Epithelial cell of esophagus (primary cell): ENCODE results near the gene DNAJC5G.

Source experiments
- DNase-seq: peaks from one replicate; pipeline ENCODE4 v3.0.0; 2010; ENCODE audit warnings: low read depth
- H3K4me3 ChIP-seq: 2 replicates; pipeline ENCODE4 v1.5.1; 2011; ENCODE audit warnings: mild to moderate bottlenecking, low read length, control low read depth
- TF ChIP-seq, protein P1 (sequence below): IDR thresholded peaks from 2 replicates; pipeline ENCODE4 v1.5.1; 2011; ENCODE audit warnings: low read depth, mild to moderate bottlenecking, low read length, control low read depth, inconsistent platforms; ENCODE audit not compliant: insufficient read depth; ENCODE audit errors: missing control alignments

Gene DNAJC5G

DNA sequence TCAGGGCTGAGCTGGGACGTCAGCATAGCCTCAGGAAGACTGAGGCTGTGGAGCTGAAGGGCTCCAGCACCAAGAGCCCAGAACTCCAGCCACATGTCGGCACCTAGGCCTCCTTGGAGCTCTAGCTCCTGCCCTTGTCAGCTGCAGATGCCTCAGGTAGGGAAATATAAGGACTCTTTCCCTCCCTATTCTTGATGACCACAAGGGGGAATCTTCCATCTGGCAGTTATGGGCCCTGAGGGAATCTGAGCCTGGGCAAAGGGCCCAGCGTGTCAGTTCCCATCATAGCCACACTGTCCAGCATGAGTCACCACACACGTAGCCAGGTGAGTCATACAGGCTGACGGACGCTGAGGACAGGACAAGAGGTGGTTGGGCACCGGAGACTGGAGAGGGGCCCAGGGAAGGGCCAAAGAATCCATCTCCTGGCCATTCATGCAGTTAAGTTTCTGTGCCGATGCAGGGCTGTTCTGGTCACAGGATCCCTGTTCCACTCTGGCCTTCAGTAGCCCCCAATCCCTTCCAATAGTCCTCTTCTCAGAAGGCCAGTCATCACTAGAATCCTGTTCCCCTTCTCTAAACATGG lies 45.8 kb downstream of the DNAJC5G start:
- H3K4me3 ChIP-seq, result no peak overlapping the region
- DNase-seq, result peak; percentile 98
- TF ChIP-seq, protein P1, sequence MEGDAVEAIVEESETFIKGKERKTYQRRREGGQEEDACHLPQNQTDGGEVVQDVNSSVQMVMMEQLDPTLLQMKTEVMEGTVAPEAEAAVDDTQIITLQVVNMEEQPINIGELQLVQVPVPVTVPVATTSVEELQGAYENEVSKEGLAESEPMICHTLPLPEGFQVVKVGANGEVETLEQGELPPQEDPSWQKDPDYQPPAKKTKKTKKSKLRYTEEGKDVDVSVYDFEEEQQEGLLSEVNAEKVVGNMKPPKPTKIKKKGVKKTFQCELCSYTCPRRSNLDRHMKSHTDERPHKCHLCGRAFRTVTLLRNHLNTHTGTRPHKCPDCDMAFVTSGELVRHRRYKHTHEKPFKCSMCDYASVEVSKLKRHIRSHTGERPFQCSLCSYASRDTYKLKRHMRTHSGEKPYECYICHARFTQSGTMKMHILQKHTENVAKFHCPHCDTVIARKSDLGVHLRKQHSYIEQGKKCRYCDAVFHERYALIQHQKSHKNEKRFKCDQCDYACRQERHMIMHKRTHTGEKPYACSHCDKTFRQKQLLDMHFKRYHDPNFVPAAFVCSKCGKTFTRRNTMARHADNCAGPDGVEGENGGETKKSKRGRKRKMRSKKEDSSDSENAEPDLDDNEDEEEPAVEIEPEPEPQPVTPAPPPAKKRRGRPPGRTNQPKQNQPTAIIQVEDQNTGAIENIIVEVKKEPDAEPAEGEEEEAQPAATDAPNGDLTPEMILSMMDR, result peak; percentile 61

DNA sequence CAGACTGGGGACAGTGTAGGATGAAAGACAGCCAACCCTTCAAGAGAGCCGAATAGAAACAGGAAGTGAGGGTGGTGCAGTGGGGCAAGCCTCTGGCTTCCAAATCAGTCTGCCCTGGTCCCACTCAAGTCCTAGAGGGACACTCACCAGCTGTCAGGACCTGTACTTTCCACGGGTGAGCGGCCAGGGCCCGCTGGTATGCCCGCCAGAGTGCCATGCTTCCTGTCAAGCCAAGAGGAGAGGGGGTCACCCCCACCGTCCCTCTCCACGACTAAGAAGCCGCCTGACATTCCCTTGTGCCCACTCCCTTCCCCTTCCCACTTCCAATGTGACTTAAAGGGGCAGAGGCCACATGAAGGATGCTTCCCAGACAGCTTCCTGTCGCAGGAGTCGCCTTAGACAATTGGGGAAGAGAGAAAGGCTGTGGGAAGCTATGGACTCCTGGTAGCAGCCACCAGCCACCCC lies 47.1 kb downstream of the DNAJC5G start:
- H3K4me3 ChIP-seq, result peak overlapping the region; percentile 91
- DNase-seq, result peak; percentile 20
- TF ChIP-seq, protein P1, result no peak

DNA sequence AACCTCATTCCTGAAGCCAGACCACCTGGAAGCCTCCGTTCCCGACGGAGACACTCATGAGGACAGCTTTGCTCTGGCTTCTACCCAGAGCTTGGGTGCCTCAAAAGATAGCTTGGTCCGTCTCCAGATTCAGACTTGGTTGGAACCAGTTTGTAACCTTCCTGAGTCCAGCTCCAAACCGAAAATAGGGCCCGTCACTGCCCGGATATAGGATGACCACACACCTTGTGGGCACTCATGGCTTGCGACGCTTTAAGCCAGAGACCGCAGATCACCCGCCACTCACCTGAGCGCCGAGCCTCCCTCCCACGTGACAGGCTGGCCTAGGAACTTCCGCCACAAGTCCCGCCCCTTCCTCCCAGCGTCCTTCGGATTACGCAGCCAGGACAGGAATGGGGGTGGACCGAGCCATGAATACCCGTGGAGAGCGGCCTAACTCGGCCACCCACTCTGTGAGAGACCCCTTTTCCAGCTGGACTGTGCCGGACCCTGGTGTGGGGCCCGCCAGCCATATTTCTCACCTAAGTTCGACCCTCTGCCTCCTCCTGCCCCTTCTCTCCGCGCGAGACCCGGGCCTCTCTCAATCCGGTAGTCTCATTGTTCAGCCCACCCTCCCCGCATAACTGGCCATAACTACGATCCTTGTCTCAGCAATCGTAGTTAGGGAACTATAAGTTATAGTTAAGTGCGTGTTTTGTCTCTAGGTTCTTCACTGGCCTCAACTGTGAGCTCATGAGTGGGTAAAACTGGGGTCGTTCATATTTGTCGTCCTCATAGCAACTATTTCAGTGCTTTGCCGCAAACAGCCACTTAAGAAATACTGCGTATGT lies 47.7 kb downstream of the DNAJC5G start, which contains the start of gene MPV17:
Gene MPV17, minus strand, starts transcription at position 332 of the 830 bp plus-strand sequence. CDS start 580 bp downstream, outside the sequence.
- TF ChIP-seq, protein P1, result no peak
- peak; percentile 95 for DNase-seq
- peak within 1 kb of the TSS; percentile 91 for H3K4me3 ChIP-seq

DNA sequence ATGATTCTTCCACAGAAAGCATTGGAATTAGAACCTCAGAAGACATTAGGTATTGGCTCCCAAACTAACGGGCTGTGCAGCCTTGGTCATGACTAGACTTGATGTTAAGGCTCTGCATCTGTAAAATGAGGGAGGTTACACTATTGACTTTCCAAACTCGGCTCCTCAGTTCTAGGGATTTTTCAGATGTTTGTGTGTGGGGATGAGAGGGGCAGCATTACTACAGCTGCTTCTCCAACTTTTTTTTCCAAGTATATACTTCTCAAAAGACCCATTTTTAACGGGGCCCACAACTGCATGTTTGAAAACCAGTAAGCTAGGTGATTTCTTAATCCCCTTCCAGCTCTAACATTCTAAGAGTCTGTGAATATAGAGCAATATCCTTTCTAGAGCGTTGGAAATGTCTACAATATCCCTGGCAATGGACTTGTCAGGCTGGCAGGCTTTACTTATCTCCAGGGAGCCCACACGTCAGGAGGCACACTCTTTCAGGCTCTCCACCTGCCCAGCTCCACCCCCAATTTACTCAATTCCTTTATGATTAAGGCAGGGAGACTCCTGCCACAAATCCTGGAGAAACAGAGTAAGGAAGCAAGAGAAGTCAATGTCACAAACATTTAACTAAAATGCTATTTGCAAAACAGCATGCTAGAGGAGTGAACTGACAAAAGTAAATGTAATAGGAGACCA lies 48.5 kb downstream of the DNAJC5G start:
- DNase-seq, result peak; percentile 59
- TF ChIP-seq, protein P1, result no peak
- peak overlapping the region; percentile 91 for H3K4me3 ChIP-seq

DNA sequence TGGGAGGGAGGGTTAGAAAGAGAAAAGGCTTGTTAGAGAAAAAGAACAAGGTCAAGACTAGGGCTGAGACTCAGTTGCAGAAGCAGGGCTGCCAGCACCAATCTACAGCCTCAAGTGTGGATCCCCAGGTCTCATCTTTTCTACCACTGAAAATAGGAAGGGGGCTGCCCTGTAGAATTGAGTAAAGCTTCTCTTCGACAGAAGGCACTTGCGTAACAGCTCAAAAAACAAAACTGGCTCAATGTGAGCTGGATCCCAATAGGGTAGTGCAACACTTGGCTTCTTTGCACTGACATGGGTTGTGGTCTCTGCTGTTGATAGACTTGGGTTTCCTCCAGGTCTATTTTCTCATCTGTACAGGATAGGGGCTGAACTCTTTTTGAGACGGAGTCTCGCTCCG lies 49.5 kb downstream of the DNAJC5G start:
- H3K4me3 ChIP-seq, result no peak overlapping the region
- TF ChIP-seq, protein P1, result no peak
- no peak for DNase-seq
